Suprapubic skin (tissue), 4 donors: ENCODE results near the gene SYPL2. TPM values are rescaled to one million over a fixed set of nuclear protein-coding genes. Genes with fewer than 3 reads are reported as not detected.

Source experiments
- DNase-seq, 2 donors: peaks; one replicate each; pipeline ENCODE4 v3.0.0-alpha.2; 2019; ENCODE audit warnings: low spot score in 2 of 2
- H3K27ac ChIP-seq: fragments of 200-600 bp; sonication (generic); one replicate; pipeline ENCODE4 v1.5.1; 2019
- H3K27me3 ChIP-seq: fragments of 200-600 bp; sonication (generic); one replicate; pipeline ENCODE4 v1.5.1; 2019
- H3K36me3 ChIP-seq: fragments of 200-600 bp; sonication (generic); one replicate; pipeline ENCODE4 v1.5.1; 2019
- H3K4me1 ChIP-seq: fragments of 200-600 bp; sonication (generic); one replicate; pipeline ENCODE4 v1.5.1; 2019
- H3K4me3 ChIP-seq: fragments of 200-600 bp; sonication (generic); one replicate; pipeline ENCODE4 v1.5.1; 2019; ENCODE audit warnings: mild to moderate bottlenecking
- H3K9me3 ChIP-seq: fragments of 200-600 bp; sonication (generic); one replicate; pipeline ENCODE4 v1.5.1; 2019
- EP300 ChIP-seq: sonication (generic); formaldehyde crosslinking; IDR thresholded peaks from one replicate; pipeline ENCODE4 v1.6.1; 2017; ENCODE audit warnings: antibody characterized with exemption
- POLR2A ChIP-seq, 2 donors: fragments of 450-650 bp; IDR thresholded peaks; one replicate each; pipeline ENCODE4 v1.6.1; 2017; ENCODE audit warnings: antibody characterized with exemption in 2 of 2, mild to moderate bottlenecking in 2 of 2, moderate library complexity in 2 of 2
- POLR2AphosphoS5 ChIP-seq, 3 donors: sonication (generic); formaldehyde crosslinking; IDR thresholded peaks; one replicate each; pipeline ENCODE4 v1.6.1; 2017; ENCODE audit warnings: antibody characterized with exemption in 3 of 3
- WGBS: methylation state at CpG from one replicate; pipeline ENCODE4 v1.1.5; 2018; 5-methylcytosine and 5-hydroxymethylcytosine counted together
- total RNA-seq, 4 donors: library from RNA; depleted of rRNA; stranded (reverse); fragments of >200 nt; gene quantifications; one replicate each; pipeline ENCODE4 v1.1.0, GENCODE V29; 2016
- TF ChIP-seq, protein P1 (sequence below), 2 donors: fragments of 200-600 bp in 1 of 2; fragments of 450-650 bp in 1 of 2; sonication (generic) in 1 of 2; IDR thresholded peaks; one replicate each; pipeline ENCODE4 v1.5.1; 2016 to 2019; ENCODE audit warnings: antibody characterized with exemption in 2 of 2, mild to moderate bottlenecking in 1 of 2, moderate library complexity in 1 of 2

The SYPL2 gene
- total RNA-seq, 4 donors from 2014 or later: 0.23 to 2.1 (median 0.34) TPM; not detected in 1

DNA sequence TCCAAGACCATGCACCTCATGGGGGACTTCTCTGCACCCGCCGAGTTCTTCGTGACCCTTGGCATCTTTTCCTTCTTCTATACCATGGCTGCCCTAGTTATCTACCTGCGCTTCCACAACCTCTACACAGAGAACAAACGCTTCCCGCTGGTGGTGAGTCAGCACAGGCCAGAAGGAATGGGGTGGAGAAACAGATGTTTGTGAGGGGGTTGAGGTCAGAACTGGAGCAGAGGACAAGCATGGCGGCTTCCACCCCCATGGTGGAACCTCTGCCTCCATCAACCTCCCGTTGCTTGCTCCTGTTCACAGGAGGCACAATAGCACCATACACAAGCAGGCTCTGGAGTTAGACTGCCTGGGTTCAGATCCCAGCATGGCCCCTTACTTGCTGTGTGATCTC lies 10.5 kb downstream of the SYPL2 start:
- no peak overlapping the region for H3K4me3 ChIP-seq
- no peaks in the 10 kb centered on the region for H3K36me3 ChIP-seq
- no peak overlapping the region for H3K27ac ChIP-seq
- H3K9me3 ChIP-seq: no peaks in the 10 kb centered on the region
- WGBS: 89% methylated on average over 8 of the region's 8 CpGs
- TF ChIP-seq, protein P1, sequence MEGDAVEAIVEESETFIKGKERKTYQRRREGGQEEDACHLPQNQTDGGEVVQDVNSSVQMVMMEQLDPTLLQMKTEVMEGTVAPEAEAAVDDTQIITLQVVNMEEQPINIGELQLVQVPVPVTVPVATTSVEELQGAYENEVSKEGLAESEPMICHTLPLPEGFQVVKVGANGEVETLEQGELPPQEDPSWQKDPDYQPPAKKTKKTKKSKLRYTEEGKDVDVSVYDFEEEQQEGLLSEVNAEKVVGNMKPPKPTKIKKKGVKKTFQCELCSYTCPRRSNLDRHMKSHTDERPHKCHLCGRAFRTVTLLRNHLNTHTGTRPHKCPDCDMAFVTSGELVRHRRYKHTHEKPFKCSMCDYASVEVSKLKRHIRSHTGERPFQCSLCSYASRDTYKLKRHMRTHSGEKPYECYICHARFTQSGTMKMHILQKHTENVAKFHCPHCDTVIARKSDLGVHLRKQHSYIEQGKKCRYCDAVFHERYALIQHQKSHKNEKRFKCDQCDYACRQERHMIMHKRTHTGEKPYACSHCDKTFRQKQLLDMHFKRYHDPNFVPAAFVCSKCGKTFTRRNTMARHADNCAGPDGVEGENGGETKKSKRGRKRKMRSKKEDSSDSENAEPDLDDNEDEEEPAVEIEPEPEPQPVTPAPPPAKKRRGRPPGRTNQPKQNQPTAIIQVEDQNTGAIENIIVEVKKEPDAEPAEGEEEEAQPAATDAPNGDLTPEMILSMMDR (IDR thresholded peaks at IDR 0.05): no peak
- no peak for TF ChIP-seq POLR2AphosphoS5 (IDR thresholded peaks at IDR 0.05)
- TF ChIP-seq POLR2A (IDR thresholded peaks at IDR 0.05): no peak
- TF ChIP-seq EP300: no peak
- peaks cover 17% of the 10 kb centered on the region for H3K27me3 ChIP-seq
- DNase-seq: no peak
- H3K4me1 ChIP-seq: no peaks in the 10 kb centered on the region

DNA sequence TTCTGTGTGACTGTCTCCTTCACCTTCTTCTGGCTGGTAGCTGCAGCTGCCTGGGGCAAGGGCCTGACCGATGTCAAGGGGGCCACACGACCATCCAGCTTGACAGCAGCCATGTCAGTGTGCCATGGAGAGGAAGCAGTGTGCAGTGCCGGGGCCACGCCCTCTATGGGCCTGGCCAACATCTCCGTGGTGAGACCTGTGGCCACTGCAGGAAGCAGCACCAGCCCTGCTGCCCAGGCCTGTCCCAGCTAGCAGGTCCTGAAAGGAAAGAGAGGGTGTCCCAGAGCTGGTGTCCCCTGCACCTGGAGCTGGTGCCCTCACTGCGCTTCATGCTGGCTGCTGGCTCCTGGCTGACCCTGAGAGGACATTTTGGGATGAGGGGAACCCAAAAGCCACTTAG lies 11.5 kb downstream of the SYPL2 start:
- 60% methylated on average over 3 of the region's 6 CpGs for WGBS
- Histone ChIP-seq H3K36me3 (no peaks in the 10 kb centered on the region), H3K27ac (no peak overlapping the region), H3K27me3 (peaks cover 15% of the 10 kb centered on the region), H3K4me3 (no peak overlapping the region), H3K9me3 (no peaks in the 10 kb centered on the region), H3K4me1 (no peaks in the 10 kb centered on the region)
- TF ChIP-seq POLR2AphosphoS5 (IDR thresholded peaks at IDR 0.05): no peak
- TF ChIP-seq EP300: no peak
- TF ChIP-seq, protein P1 (IDR thresholded peaks at IDR 0.05): no peak
- no peak for DNase-seq

DNA sequence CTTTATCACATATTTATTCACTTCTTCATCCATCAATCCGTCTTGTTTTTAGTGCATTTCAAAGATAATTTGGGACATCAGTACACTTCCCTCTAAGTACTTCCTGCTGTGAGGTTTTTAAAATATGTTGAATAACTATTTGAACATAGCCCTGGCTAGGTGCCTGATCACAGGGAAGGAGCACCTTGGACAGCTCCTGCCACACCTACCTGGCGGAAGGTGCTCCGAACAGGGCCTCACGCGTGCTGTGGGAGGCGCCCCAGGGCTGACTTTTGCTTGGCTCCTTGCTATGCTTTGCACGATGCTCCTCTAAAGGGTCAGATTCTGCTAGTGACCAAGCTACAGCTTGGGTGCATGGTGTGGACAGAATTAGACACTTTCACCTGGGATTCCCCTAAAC lies 12.5 kb downstream of the SYPL2 start:
- Histone ChIP-seq H3K36me3 (no peaks in the 10 kb centered on the region), H3K27me3 (peaks cover 15% of the 10 kb centered on the region), H3K4me1 (peaks cover 6% of the 10 kb centered on the region), H3K4me3 (no peak overlapping the region), H3K9me3 (no peaks in the 10 kb centered on the region), H3K27ac (no peak overlapping the region)
- no peak for DNase-seq
- TF ChIP-seq POLR2A (IDR thresholded peaks at IDR 0.05): no peak
- TF ChIP-seq, protein P1 (IDR thresholded peaks at IDR 0.05): no peak
- TF ChIP-seq EP300: no peak
- no peak for TF ChIP-seq POLR2AphosphoS5 (IDR thresholded peaks at IDR 0.05)
- 12% methylated on average over 7 of the region's 7 CpGs for WGBS

DNA sequence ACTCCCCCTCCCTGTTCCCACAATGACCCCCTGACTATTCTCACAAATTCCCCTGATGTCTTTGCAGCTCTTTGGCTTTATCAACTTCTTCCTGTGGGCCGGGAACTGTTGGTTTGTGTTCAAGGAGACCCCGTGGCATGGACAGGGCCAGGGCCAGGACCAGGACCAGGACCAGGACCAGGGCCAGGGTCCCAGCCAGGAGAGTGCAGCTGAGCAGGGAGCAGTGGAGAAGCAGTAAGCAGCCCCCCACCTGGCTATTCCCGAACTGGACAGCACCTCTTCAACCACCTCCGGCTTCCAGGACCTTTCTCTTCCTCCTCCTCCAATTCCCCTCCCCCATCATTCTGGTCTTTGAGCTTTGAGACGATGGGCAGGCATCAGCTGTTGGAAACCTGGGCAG lies 13.0 kb downstream of the SYPL2 start:
- no peak overlapping the region for H3K4me3 ChIP-seq
- H3K27me3 ChIP-seq: peaks cover 15% of the 10 kb centered on the region
- H3K4me1 ChIP-seq: peaks cover 9% of the 10 kb centered on the region
- 67% methylated on average over 5 of the region's 5 CpGs for WGBS
- H3K9me3 ChIP-seq: no peaks in the 10 kb centered on the region
- H3K36me3 ChIP-seq: no peaks in the 10 kb centered on the region
- TF ChIP-seq POLR2A (IDR thresholded peaks at IDR 0.05): no peak
- no peak for TF ChIP-seq EP300
- TF ChIP-seq, protein P1 (IDR thresholded peaks at IDR 0.05): no peak
- TF ChIP-seq POLR2AphosphoS5 (IDR thresholded peaks at IDR 0.05): no peak
- DNase-seq: no peak
- H3K27ac ChIP-seq: no peak overlapping the region

DNA sequence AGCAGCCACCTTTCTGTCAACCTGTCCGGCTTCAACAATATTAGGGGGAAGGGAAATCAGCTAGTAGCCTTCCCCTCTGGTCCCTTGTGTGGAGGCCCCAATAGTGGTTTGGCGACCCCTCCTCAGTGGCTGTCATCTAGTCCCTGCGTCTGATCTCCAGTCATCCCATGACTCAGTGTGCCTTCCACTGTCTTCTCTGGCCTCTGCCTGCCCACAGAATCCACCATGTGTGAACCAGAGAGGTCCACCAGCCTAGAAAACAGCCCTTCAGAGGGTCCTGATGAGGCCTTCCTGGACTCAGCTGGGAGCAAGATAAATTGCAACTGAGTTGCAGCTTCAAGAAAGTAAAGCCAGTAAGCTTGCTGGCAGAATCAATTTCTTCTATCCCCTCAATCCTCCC lies 13.6 kb downstream of the SYPL2 start:
- no peak overlapping the region for H3K27ac ChIP-seq
- H3K36me3 ChIP-seq: no peaks in the 10 kb centered on the region
- peaks cover 15% of the 10 kb centered on the region for H3K4me1 ChIP-seq
- 89% methylated on average over 3 of the region's 3 CpGs for WGBS
- TF ChIP-seq POLR2AphosphoS5 (IDR thresholded peaks at IDR 0.05) (no peak), EP300 (no peak)
- DNase-seq: no peak
- H3K27me3 ChIP-seq: peaks cover 15% of the 10 kb centered on the region
- no peaks in the 10 kb centered on the region for H3K9me3 ChIP-seq
- no peak overlapping the region for H3K4me3 ChIP-seq

DNA sequence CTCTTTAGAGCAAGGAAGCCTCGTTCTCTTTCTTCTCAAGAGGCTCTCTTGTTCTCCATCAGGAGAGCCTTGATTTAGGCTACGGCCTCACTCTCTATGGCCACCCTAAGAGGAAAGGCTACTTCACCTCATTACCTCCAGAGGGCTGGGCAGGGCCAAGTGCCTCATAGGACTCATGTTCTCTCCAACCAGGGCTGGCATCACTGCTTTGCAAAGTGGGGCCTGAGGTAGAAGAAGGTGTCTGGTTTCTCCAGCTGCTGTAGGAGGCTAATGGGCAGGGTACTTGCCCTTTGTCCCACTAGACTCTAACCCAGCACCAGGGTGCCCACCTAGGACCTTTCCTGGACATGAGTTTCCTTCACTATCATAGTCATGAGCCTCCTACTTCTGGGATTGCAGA lies 15.3 kb downstream of the SYPL2 start:
- WGBS: 93% methylated on average over 2 of the region's 2 CpGs
- H3K27me3 ChIP-seq: peaks cover 7% of the 10 kb centered on the region
- TF ChIP-seq, protein P1 (IDR thresholded peaks at IDR 0.05): no peak
- TF ChIP-seq EP300: no peak
- TF ChIP-seq POLR2AphosphoS5 (IDR thresholded peaks at IDR 0.05): no peak
- no peak for TF ChIP-seq POLR2A (IDR thresholded peaks at IDR 0.05)
- no peak overlapping the region for H3K27ac ChIP-seq
- H3K36me3 ChIP-seq: no peaks in the 10 kb centered on the region
- peaks cover 23% of the 10 kb centered on the region for H3K4me1 ChIP-seq
- no peaks in the 10 kb centered on the region for H3K9me3 ChIP-seq
- no peak for DNase-seq
- H3K4me3 ChIP-seq: no peak overlapping the region
